ENCODE data around the gene SNRK. TPM values are rescaled to one million over a fixed set of nuclear protein-coding genes. Genes with fewer than 3 reads are reported as not detected.

SNRK gene
- total and polyA plus RNA-seq, 11 donors: 9.3 to 41.5 (median 23.0) TPM

DNA sequence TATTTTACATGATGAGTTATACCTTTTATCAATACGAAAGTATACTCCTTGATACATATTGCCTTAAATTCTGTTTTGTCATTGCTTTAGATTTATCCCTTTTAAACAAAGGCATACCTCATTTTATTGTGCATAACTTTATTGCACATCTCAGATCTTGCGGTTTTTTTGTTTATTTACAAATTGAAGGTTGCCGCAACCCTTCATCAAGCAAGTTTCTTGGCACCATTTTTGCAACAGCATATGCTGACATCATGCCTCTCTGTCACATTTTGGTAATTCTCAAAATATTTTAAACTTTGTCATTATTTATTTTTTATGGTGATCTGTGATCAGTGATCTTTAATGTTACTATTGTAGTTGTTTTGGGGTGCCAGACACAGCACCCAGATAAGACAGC is 20.9 kb downstream of the SNRK start:
- ATAC-seq (no peak), DNase-seq (no peak)
- intact Hi-C loops (cut with DNase I): no loop called here
- H3K4me3 ChIP-seq: no peak overlapping the region
- no peak for TF ChIP-seq POLR2A (IDR thresholded peaks at IDR 0.05)
- TF ChIP-seq, protein P1, sequence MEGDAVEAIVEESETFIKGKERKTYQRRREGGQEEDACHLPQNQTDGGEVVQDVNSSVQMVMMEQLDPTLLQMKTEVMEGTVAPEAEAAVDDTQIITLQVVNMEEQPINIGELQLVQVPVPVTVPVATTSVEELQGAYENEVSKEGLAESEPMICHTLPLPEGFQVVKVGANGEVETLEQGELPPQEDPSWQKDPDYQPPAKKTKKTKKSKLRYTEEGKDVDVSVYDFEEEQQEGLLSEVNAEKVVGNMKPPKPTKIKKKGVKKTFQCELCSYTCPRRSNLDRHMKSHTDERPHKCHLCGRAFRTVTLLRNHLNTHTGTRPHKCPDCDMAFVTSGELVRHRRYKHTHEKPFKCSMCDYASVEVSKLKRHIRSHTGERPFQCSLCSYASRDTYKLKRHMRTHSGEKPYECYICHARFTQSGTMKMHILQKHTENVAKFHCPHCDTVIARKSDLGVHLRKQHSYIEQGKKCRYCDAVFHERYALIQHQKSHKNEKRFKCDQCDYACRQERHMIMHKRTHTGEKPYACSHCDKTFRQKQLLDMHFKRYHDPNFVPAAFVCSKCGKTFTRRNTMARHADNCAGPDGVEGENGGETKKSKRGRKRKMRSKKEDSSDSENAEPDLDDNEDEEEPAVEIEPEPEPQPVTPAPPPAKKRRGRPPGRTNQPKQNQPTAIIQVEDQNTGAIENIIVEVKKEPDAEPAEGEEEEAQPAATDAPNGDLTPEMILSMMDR (IDR thresholded peaks at IDR 0.05): no peak
- H3K27me3 ChIP-seq: no peaks in the 10 kb centered on the region
- H3K27ac ChIP-seq: no peak overlapping the region
- H3K4me1 ChIP-seq: peaks cover 0 to 67% (median 37%) of the 10 kb centered on the region in 12 donors
- H3K36me3 ChIP-seq: peaks cover 0 to 81% (median 59%) of the 10 kb centered on the region in 9 donors
- H3K9me3 ChIP-seq: peaks cover 0 to 7% (median 0%) of the 10 kb centered on the region in 12 donors
- WGBS, 4 donors: 97 to 98% (median 97%) methylated on average over 3 of the region's 3 CpGs

DNA sequence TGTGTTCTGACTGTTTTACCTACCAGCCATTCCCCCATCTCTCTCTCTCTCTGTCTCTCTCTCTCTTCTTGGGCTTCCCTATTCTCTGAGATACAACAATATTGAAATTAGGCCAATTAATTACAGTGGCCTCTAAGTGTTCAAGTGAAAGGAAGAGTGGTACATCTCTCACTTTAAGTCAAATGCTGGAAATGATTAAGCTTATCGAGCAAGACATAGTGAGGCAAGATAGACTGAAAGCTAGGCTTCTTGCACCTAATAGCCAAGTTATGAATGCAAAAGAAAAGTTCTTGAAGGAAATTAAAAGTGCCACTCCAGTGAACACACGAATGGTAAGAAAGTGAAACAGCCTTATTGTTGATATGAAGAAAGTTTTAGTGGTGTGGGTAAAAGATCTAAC is 21.3 kb downstream of the SNRK start:
- no peaks in the 10 kb centered on the region for H3K27me3 ChIP-seq
- no peak for ATAC-seq
- DNase-seq: no peak
- 79 to 86% (median 82%) methylated on average over 2 of the region's 2 CpGs for WGBS, 4 donors
- H3K4me3 ChIP-seq: no peak overlapping the region
- peaks cover 0 to 64% (median 34%) of the 10 kb centered on the region in 12 donors for H3K4me1 ChIP-seq
- peaks cover 0 to 7% (median 0%) of the 10 kb centered on the region in 12 donors for H3K9me3 ChIP-seq
- TF ChIP-seq POLR2A (IDR thresholded peaks at IDR 0.05): no peak
- TF ChIP-seq, protein P1 (IDR thresholded peaks at IDR 0.05): no peak
- H3K27ac ChIP-seq: no peak overlapping the region
- H3K36me3 ChIP-seq: peaks cover 0 to 85% (median 63%) of the 10 kb centered on the region in 9 donors
- intact Hi-C loops (cut with DNase I): no loop called here

DNA sequence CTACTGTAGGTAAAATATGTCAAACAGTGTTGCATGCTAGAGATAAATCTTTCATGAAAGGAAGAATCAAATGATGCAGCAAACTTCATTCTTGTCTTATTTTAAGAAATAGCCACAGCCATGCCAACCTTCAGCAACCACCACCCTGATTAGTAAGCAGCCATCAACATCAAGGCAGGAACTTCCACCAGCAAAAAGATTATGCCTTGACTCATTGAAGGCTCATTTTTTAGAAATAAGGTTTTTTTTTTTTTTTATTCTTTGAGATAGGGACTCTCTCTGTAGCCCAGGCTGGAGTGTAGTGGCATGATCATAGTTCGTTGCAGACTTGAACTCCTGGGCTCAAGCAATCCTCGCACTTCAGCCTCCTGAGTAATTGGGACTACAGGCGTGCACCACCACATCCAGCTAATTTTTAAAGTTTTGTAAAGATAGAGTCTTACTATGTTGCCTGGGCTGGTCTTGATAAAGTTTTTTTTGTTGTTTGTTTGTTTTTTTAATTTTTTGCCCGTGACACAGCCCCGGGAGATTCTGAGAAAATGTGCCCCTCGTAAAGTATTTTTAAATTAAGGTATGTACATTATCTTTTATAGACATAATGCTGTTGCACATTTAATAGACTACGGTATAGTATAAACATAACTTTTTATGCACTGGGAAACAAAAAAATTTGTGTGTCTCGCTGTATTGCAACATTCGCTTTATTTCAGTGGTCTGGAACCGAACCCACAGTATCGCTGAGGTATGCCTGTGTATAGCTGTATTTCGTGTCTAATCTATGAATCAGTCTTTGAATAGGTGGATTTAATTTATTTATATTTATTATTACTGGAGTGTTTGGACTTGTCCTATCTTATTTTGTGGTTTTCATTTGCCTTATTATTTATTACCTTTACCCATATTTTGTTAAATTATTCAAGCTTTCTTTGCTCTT is 23.3 kb downstream of the SNRK start:
- H3K36me3 ChIP-seq: peaks cover 0 to 74% (median 48%) of the 10 kb centered on the region in 9 donors
- peaks cover 0 to 7% (median 0%) of the 10 kb centered on the region in 12 donors for H3K9me3 ChIP-seq
- H3K27me3 ChIP-seq: no peaks in the 10 kb centered on the region
- 96 to 98% (median 97%) methylated on average over 12 of the region's 12 CpGs for WGBS, 4 donors
- DNase-seq (no peak), ATAC-seq (no peak)
- peaks cover 0 to 56% (median 24%) of the 10 kb centered on the region in 12 donors for H3K4me1 ChIP-seq
- intact Hi-C loops (cut with DNase I): no loop called here
- H3K4me3 ChIP-seq: no peak overlapping the region
- H3K27ac ChIP-seq: no peak overlapping the region
- no peak for TF ChIP-seq POLR2A (IDR thresholded peaks at IDR 0.05)
- TF ChIP-seq, protein P1 (IDR thresholded peaks at IDR 0.05): no peak

DNA sequence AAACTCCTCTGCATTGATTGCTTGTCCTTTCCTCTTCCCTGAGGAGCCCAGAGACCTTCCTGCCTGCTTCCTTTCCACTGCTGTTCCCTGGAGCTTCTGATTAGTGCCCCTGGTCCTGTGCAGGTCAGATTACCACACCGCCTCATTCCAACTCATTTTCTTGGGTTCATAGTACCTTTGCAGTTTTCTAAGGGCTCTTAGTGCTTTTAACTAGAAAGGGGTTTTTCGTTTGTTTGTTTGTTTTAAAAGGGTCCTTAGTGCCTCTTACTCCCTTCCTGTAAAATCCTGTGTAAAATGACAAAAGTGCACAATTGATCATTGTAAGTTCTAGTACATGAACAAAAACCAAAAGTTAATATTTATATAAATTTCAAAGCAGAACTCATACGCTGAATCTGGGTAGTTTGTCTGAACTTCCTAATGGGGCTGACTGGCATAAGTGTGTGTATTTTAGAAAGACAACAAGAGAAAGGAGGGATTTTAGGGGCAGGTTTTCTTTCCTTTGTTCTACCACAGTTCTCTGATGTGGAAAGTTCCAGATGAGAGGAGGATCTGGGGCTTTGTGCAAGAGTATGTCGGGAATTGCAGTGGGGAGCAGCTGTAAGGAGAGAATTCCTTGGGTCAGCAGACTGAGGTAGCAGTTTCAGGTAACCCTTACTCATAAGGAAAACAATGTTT is 30.6 kb downstream of the SNRK start:
- no peaks in the 10 kb centered on the region for H3K27me3 ChIP-seq
- intact Hi-C loops (cut with DNase I): no loop called here
- no peak for TF ChIP-seq POLR2A (IDR thresholded peaks at IDR 0.05)
- TF ChIP-seq, protein P1 (IDR thresholded peaks at IDR 0.05): no peak
- no peak for DNase-seq
- ATAC-seq: peak in 1 of 4 donors; percentile 23
- no peak overlapping the region for H3K4me3 ChIP-seq
- peak overlapping the region in 11 of 12 donors; percentile 36 to 84 (median 71) for H3K27ac ChIP-seq
- no peaks in the 10 kb centered on the region for H3K9me3 ChIP-seq
- peaks cover 6 to 83% (median 65%) of the 10 kb centered on the region in 12 donors for H3K4me1 ChIP-seq
- 53 to 69% (median 61%) methylated on average over 4 of the region's 4 CpGs for WGBS, 4 donors
- H3K36me3 ChIP-seq: peaks cover 0 to 23% (median 8%) of the 10 kb centered on the region in 9 donors

Data from heart left ventricle (tissue), 16 donors.